ENCODE measurements around the gene ZBTB11. TPM values are rescaled to one million over a fixed set of nuclear protein-coding genes. Genes with fewer than 3 reads are reported as not detected.
A peak's percentile ranks its signal among the peaks of the same experiment; 100 is the strongest.

Gene ZBTB11
- total RNA-seq, 3 donors from 2014 or later (not counting 1 experiment from before 2014, with no cell fraction given): 72.0 to 90.9 (median 83.5) TPM

- H3K4me1 Mint-ChIP-seq: peaks cover 4 to 9% of the 10 kb centered on the region in 2 donors
- whole genome bisulfite sequencing (ENCODE audit: insufficient coverage): 96% methylated on average over 2 of the region's 6 CpGs
- no peak overlapping the region for H3K27ac Mint-ChIP-seq
- DNase-seq (no peak), ATAC-seq (no peak)
- no peak overlapping the region for H3K27ac ChIP-seq (ENCODE audit: low read length)
- H3K27me3 ChIP-seq (ENCODE audit: control insufficient read depth, insufficient read depth, low read length): no peaks in the 10 kb centered on the region
- H3K9me3 ChIP-seq (ENCODE audit: control insufficient read depth, insufficient read depth, low read length): no peaks in the 10 kb centered on the region
- peaks cover 66% of the 10 kb centered on the region for H3K36me3 ChIP-seq (ENCODE audit: control insufficient read depth, insufficient read depth, low read length)
- TF ChIP-seq CTCF (IDR thresholded peaks at IDR 0.05): no peak
- H3K4me1 ChIP-seq (ENCODE audit: control insufficient read depth, insufficient read depth, low read length): no peaks in the 10 kb centered on the region
- no peak overlapping the region for H3K4me3 Mint-ChIP-seq
- H3K36me3 Mint-ChIP-seq: peaks cover 9% of the 10 kb centered on the region
- intact Hi-C loops (cut with micrococcal nuclease): no loop called here
- H3K4me3 ChIP-seq (ENCODE audit: low read length): no peak overlapping the region
- H3K27me3 Mint-ChIP-seq (ENCODE audit: low read depth in 2 of 2): no peaks in the 10 kb centered on the region
- H3K9me3 Mint-ChIP-seq: no peaks in the 10 kb centered on the region
These were observed 9.6 kb downstream of the ZBTB11 start for GRCh38 chr3:101667331-101667730.

- intact Hi-C loops (cut with micrococcal nuclease): no loop called here
These were observed 11.1 kb downstream of the ZBTB11 start for GRCh38 chr3:101665851-101666250.

GRCh38 chr3:101665357-101665756 lies 11.6 kb downstream of the ZBTB11 start:
- Mint-ChIP-seq H3K4me3 (no peak overlapping the region), H3K4me1 (peaks cover 4 to 5% of the 10 kb centered on the region in 2 donors), H3K9me3 (no peaks in the 10 kb centered on the region), H3K27ac (peak overlapping the region in 1 of 2 donors; percentile 39), H3K36me3 (peaks cover 13% of the 10 kb centered on the region), H3K27me3 (ENCODE audit: low read depth in 2 of 2) (no peaks in the 10 kb centered on the region)
- intact Hi-C loops (cut with micrococcal nuclease): no loop called here
- Histone ChIP-seq H3K36me3 (ENCODE audit: control insufficient read depth, insufficient read depth, low read length) (peaks cover 68% of the 10 kb centered on the region), H3K9me3 (ENCODE audit: control insufficient read depth, insufficient read depth, low read length) (no peaks in the 10 kb centered on the region), H3K27me3 (ENCODE audit: control insufficient read depth, insufficient read depth, low read length) (no peaks in the 10 kb centered on the region), H3K4me3 (ENCODE audit: low read length) (no peak overlapping the region), H3K27ac (ENCODE audit: low read length) (no peak overlapping the region), H3K4me1 (ENCODE audit: control insufficient read depth, insufficient read depth, low read length) (no peaks in the 10 kb centered on the region)
- WGBS (ENCODE audit: insufficient coverage): 92% methylated on average over 4 of the region's 4 CpGs
- no peak for TF ChIP-seq CTCF (IDR thresholded peaks at IDR 0.05)
- ATAC-seq (no peak), DNase-seq (no peak)

More at GRCh38 chr3:101665851-101666250, 11.1 kb downstream of the ZBTB11 start:
- Mint-ChIP-seq H3K4me1 (peaks cover 4 to 5% of the 10 kb centered on the region in 2 donors), H3K36me3 (peaks cover 9% of the 10 kb centered on the region), H3K27me3 (ENCODE audit: low read depth in 2 of 2) (no peaks in the 10 kb centered on the region), H3K4me3 (no peak overlapping the region), H3K27ac (peak overlapping the region in 1 of 2 donors; percentile 39), H3K9me3 (no peaks in the 10 kb centered on the region)
- TF ChIP-seq CTCF (IDR thresholded peaks at IDR 0.05): no peak
- no peaks in the 10 kb centered on the region for H3K9me3 ChIP-seq (ENCODE audit: control insufficient read depth, insufficient read depth, low read length)
- no peaks in the 10 kb centered on the region for H3K27me3 ChIP-seq (ENCODE audit: control insufficient read depth, insufficient read depth, low read length)
- peaks cover 65% of the 10 kb centered on the region for H3K36me3 ChIP-seq (ENCODE audit: control insufficient read depth, insufficient read depth, low read length)
- no peaks in the 10 kb centered on the region for H3K4me1 ChIP-seq (ENCODE audit: control insufficient read depth, insufficient read depth, low read length)
- ATAC-seq (no peak), DNase-seq (no peak)
- H3K27ac ChIP-seq (ENCODE audit: low read length): no peak overlapping the region
- no peak overlapping the region for H3K4me3 ChIP-seq (ENCODE audit: low read length)

GRCh38 chr3:101660714-101661113 lies 16.2 kb downstream of the ZBTB11 start:
- Histone ChIP-seq H3K9me3 (ENCODE audit: control insufficient read depth, insufficient read depth, low read length) (no peaks in the 10 kb centered on the region), H3K36me3 (ENCODE audit: control insufficient read depth, insufficient read depth, low read length) (peaks cover 67% of the 10 kb centered on the region), H3K4me1 (ENCODE audit: control insufficient read depth, insufficient read depth, low read length) (no peaks in the 10 kb centered on the region), H3K27me3 (ENCODE audit: control insufficient read depth, insufficient read depth, low read length) (no peaks in the 10 kb centered on the region), H3K4me3 (ENCODE audit: low read length) (no peak overlapping the region), H3K27ac (ENCODE audit: low read length) (no peak overlapping the region)
- H3K36me3 Mint-ChIP-seq: peaks cover 18% of the 10 kb centered on the region
- ATAC-seq (no peak), DNase-seq (no peak)
- no peak for TF ChIP-seq CTCF (IDR thresholded peaks at IDR 0.05)
- H3K4me3 Mint-ChIP-seq: no peak overlapping the region
- 100% methylated on average over 3 of the region's 3 CpGs for whole genome bisulfite sequencing (ENCODE audit: insufficient coverage)
- intact Hi-C loops (cut with micrococcal nuclease): no loop called here
- no peaks in the 10 kb centered on the region for H3K9me3 Mint-ChIP-seq
- no peak overlapping the region for H3K27ac Mint-ChIP-seq
- no peaks in the 10 kb centered on the region for H3K27me3 Mint-ChIP-seq (ENCODE audit: low read depth in 2 of 2)
- H3K4me1 Mint-ChIP-seq: peaks cover 4 to 5% of the 10 kb centered on the region in 2 donors

Measured in natural killer cell (primary cell).